Peyer's patch (tissue), 4 donors: ENCODE measurements around the gene TMEM52. TPM values are rescaled to one million over a fixed set of nuclear protein-coding genes. Genes with fewer than 3 reads are reported as not detected.
A peak's percentile ranks its signal among the peaks of the same experiment; 100 is the strongest.

Source experiments
- DNase-seq, 3 donors: peaks; one replicate each; pipeline ENCODE4 v3.0.0-alpha.2; 2017 to 2019
- H3K27ac ChIP-seq, 4 donors: fragments of 200-600 bp; sonication (generic); one replicate each; pipeline ENCODE4 v1.5.1; 2016 to 2019
- H3K27me3 ChIP-seq, 2 donors: fragments of 200-600 bp; sonication (generic); one replicate each; pipeline ENCODE4 v1.5.1; 2019
- H3K36me3 ChIP-seq, 3 donors: fragments of 200-600 bp; sonication (generic); one replicate each; pipeline ENCODE4 v1.5.1; 2016 to 2019
- H3K4me1 ChIP-seq, 4 donors: fragments of 200-600 bp; sonication (generic); one replicate each; pipeline ENCODE4 v1.5.1; 2016 to 2019
- H3K4me3 ChIP-seq, 4 donors: fragments of 200-600 bp; sonication (generic); 1 replicate in 3 of 4; 2 replicates in 1 of 4; pipeline ENCODE4 v1.5.1; 2016 to 2019; ENCODE audit warnings: mild to moderate bottlenecking in 1 of 4
- H3K9me3 ChIP-seq, 4 donors: fragments of 200-600 bp; sonication (generic); one replicate each; pipeline ENCODE4 v1.5.1; 2016 to 2019; ENCODE audit warnings: mild to moderate bottlenecking in 1 of 4
- CTCF ChIP-seq, 6 experiments: fragments of 450-650 bp in 4 of 6; fragments of 200-600 bp in 2 of 6; sonication (generic) in 1 of 6; IDR thresholded peaks; one replicate each; pipeline ENCODE4 v1.5.1; 2017 to 2019; ENCODE audit warnings: antibody characterized with exemption in 6 of 6, mild to moderate bottlenecking in 3 of 6, moderate library complexity in 1 of 6
- POLR2A ChIP-seq, 2 donors: fragments of 450-650 bp; IDR thresholded peaks; one replicate each; pipeline ENCODE4 v1.5.1; 2017; ENCODE audit warnings: antibody characterized with exemption in 2 of 2, mild to moderate bottlenecking in 2 of 2, moderate library complexity in 2 of 2
- total RNA-seq, 4 donors: library from RNA; depleted of rRNA; stranded (reverse); fragments of >200 nt; gene quantifications; one replicate each; pipeline ENCODE4 v1.1.0, GENCODE V29; 2016

TMEM52 gene
- total RNA-seq, 4 donors from 2014 or later = 2.2 to 11.6 (median 6.4) TPM

- H3K4me1 ChIP-seq = peaks cover 11 to 69% (median 14%) of the 10 kb centered on the region in 4 donors
- H3K4me3 ChIP-seq = no peak overlapping the region
- no peaks in the 10 kb centered on the region for H3K27me3 ChIP-seq
- no peak for TF ChIP-seq POLR2A (IDR thresholded peaks at IDR 0.05)
- TF ChIP-seq CTCF (IDR thresholded peaks at IDR 0.05) = no peak
- no peaks in the 10 kb centered on the region for H3K9me3 ChIP-seq
- H3K36me3 ChIP-seq = peaks cover 0 to 10% (median 0%) of the 10 kb centered on the region in 3 donors
- H3K27ac ChIP-seq = peak overlapping the region in 1 of 4 donors; percentile 60
- no peak for DNase-seq
Measured at GRCh38 chr1:1872329-1872994, 46.6 kb downstream of the TMEM52 start.

- no peak for DNase-seq
- TF ChIP-seq CTCF (IDR thresholded peaks at IDR 0.05) = no peak
- TF ChIP-seq POLR2A (IDR thresholded peaks at IDR 0.05) = no peak
Measured at GRCh38 chr1:1869469-1869868, 49.6 kb downstream of the TMEM52 start.

More at GRCh38 chr1:1869469-1869868, 49.6 kb downstream of the TMEM52 start:
- Histone ChIP-seq H3K9me3 (no peaks in the 10 kb centered on the region), H3K27me3 (no peaks in the 10 kb centered on the region), H3K27ac (peak overlapping the region in 1 of 4 donors; percentile 1), H3K36me3 (no peaks in the 10 kb centered on the region), H3K4me3 (no peak overlapping the region), H3K4me1 (peaks cover 8 to 55% (median 13%) of the 10 kb centered on the region in 4 donors)

Other genes starting within 250 kb of the TMEM52 start
- gene SLC35E2B, start 226.5 kb downstream of the TMEM52 start, total RNA-seq = 100 to 1,000 TPM in 2 of 4 donors, 10 to 100 TPM in 2; 76.9 to 132 (median 103) TPM
- gene CDK11A, start 194.9 kb downstream of the TMEM52 start, total RNA-seq = 100 to 1,000 TPM; 129 to 269 (median 199) TPM
- gene NADK, start 140.8 kb downstream of the TMEM52 start, total RNA-seq = 100 to 1,000 TPM; 115 to 210 (median 162) TPM
- 100 to 1,000 TPM; 112 to 266 (median 236) TPM for gene GNB1, start 28.2 kb downstream of the TMEM52 start, total RNA-seq
- not detected for gene CALML6, start 4.0 kb downstream of the TMEM52 start, total RNA-seq
- gene CFAP74, start 84.5 kb upstream of the TMEM52 start, total RNA-seq = 1 to 10 TPM in 1 of 4 donors, under 1 TPM in 2, not detected in 1; 0.35 to 1.1 (median 0.83) TPM
- not detected for gene GABRD, start 100.1 kb upstream of the TMEM52 start, total RNA-seq
- gene PRKCZ, start 131.1 kb upstream of the TMEM52 start, total RNA-seq = 100 to 1,000 TPM in 2 of 4 donors, 10 to 100 TPM in 2; 51.2 to 105 (median 93.6) TPM